ENCODE results near the gene BTBD16. TPM values are rescaled to one million over a fixed set of nuclear protein-coding genes. Genes with fewer than 3 reads are reported as not detected.

BTBD16 gene
- total RNA-seq, 2 experiments from 2014 or later = not detected

GRCh38 chr10:122386514-122386913 lies 115.4 kb downstream of the BTBD16 start:
- H3K4me3 Mint-ChIP-seq = no peak overlapping the region
- POLR2A ChIA-PET = no interaction called here
- peaks cover 23% of the 10 kb centered on the region for H3K36me3 Mint-ChIP-seq
- peaks cover 5% of the 10 kb centered on the region for H3K9me3 Mint-ChIP-seq
- ATAC-seq (ENCODE audit: low read depth) (no peak), DNase-seq (no peak)
- H3K4me1 Mint-ChIP-seq = peaks cover 16% of the 10 kb centered on the region
- no peaks in the 10 kb centered on the region for H3K27me3 Mint-ChIP-seq
- H3K27ac Mint-ChIP-seq = no peak overlapping the region

GRCh38 chr10:122387572-122387971 lies 116.5 kb downstream of the BTBD16 start:
- no peak overlapping the region for H3K4me3 Mint-ChIP-seq
- ATAC-seq (ENCODE audit: low read depth) = no peak
- peaks cover 12% of the 10 kb centered on the region for H3K4me1 Mint-ChIP-seq
- POLR2A ChIA-PET = interaction anchor here (1.2 kb wide), 1 partner anchor 13 kb away, joined by 3 read pairs; the partner anchor contains the start of gene PLEKHA1
- H3K27ac Mint-ChIP-seq = no peak overlapping the region
- H3K27me3 Mint-ChIP-seq = no peaks in the 10 kb centered on the region
- peaks cover 21% of the 10 kb centered on the region for H3K36me3 Mint-ChIP-seq
- DNase-seq = no peak
- peaks cover 5% of the 10 kb centered on the region for H3K9me3 Mint-ChIP-seq

Other genes with a start within 250 kb of the BTBD16 start
- 10 to 100 TPM; 26.6 to 29.2 TPM for gene PLEKHA1, start 103.4 kb downstream of the BTBD16 start, total RNA-seq
- gene ARMS2, start 183.4 kb downstream of the BTBD16 start, total RNA-seq = not detected
- gene HTRA1, start 190.3 kb downstream of the BTBD16 start, total RNA-seq = under 1 TPM in 1 of 2 experiments, not detected in 1; 0.26 TPM